Left ventricle myocardium inferior (tissue), 1 donor: ENCODE data around the gene TBCCD1. TPM values are rescaled to one million over a fixed set of nuclear protein-coding genes. Genes with fewer than 3 reads are reported as not detected.

Experiments
- DNase-seq: peaks from one replicate; pipeline ENCODE4 v3.0.0-alpha.2; 2020
- H3K27ac ChIP-seq: fragments of 200-600 bp; replicated peaks from 2 replicates; pipeline ENCODE4 v1.8.0; 2021
- H3K27me3 ChIP-seq: fragments of 200-600 bp; 2 replicates; pipeline ENCODE4 v1.8.0; 2021; ENCODE audit warnings: low read depth
- H3K36me3 ChIP-seq: fragments of 200-600 bp; 2 replicates; pipeline ENCODE4 v1.8.0; 2021
- H3K4me1 ChIP-seq: fragments of 200-600 bp; 2 replicates; pipeline ENCODE4 v1.8.0; 2021
- H3K4me3 ChIP-seq: fragments of 200-600 bp; 2 replicates; pipeline ENCODE4 v1.8.0; 2021; ENCODE audit warnings: mild to moderate bottlenecking, moderate library complexity
- H3K9me3 ChIP-seq: fragments of 200-600 bp; replicated peaks from 2 replicates; pipeline ENCODE4 v1.8.0; 2021
- CTCF ChIP-seq: fragments of 200-600 bp; IDR thresholded peaks from 2 replicates; pipeline ENCODE4 v1.8.0; 2021; ENCODE audit warnings: antibody characterized with exemption, mild to moderate bottlenecking, borderline replicate concordance
- intact Hi-C: fragments of 100-400 bp; cut with micrococcal nuclease; formaldehyde crosslinking; loops from one replicate; pipeline ENCODE4 v1.11.0; 2022
- total RNA-seq: library from RNA; stranded (reverse); fragmentation: NEBNext Ultra II Directional; extraction: Animal tissue kit (Norgen Biotek cat#: 25700); gene quantifications from one replicate; pipeline ENCODE4 v1.2.1, GENCODE V29; 2021
- donor health status: DM: no; HTN: yes; CAD: no; lungs with severe emphysema.

Gene TBCCD1
- total RNA-seq, 1 donor from 2014 or later, result 6.2 TPM

GRCh38 chr3:186520431-186520830 lies 46.7 kb downstream of the TBCCD1 start:
- H3K27me3 ChIP-seq, result peaks cover 52% of the 10 kb centered on the region

GRCh38 chr3:186519021-186519658 lies 48.0 kb downstream of the TBCCD1 start:
- Histone ChIP-seq H3K4me1 (no peaks in the 10 kb centered on the region), H3K9me3 (no peaks in the 10 kb centered on the region), H3K27me3 (peaks cover 54% of the 10 kb centered on the region), H3K36me3 (no peaks in the 10 kb centered on the region), H3K4me3 (no peak overlapping the region), H3K27ac (no peak overlapping the region)
- intact Hi-C loops, result no loop called here
- DNase-seq, result no peak
- TF ChIP-seq CTCF, result no peak

More at GRCh38 chr3:186520431-186520830, 46.7 kb downstream of the TBCCD1 start:
- intact Hi-C loops, result no loop called here
- Histone ChIP-seq H3K4me1 (no peaks in the 10 kb centered on the region), H3K9me3 (no peaks in the 10 kb centered on the region), H3K36me3 (no peaks in the 10 kb centered on the region), H3K4me3 (no peak overlapping the region), H3K27ac (no peak overlapping the region)
- no peak for DNase-seq
- no peak for TF ChIP-seq CTCF

- H3K9me3 ChIP-seq, result no peaks in the 10 kb centered on the region
- H3K4me1 ChIP-seq, result no peaks in the 10 kb centered on the region
- no peak for TF ChIP-seq CTCF
These were observed 49.9 kb downstream of the TBCCD1 start for GRCh38 chr3:186517218-186517617.

GRCh38 chr3:186516646-186517045 lies 50.5 kb downstream of the TBCCD1 start:
- no peak overlapping the region for H3K27ac ChIP-seq
- intact Hi-C loops, result no loop called here
- H3K27me3 ChIP-seq, result peaks cover 73% of the 10 kb centered on the region
- no peak for DNase-seq
- H3K4me3 ChIP-seq, result no peak overlapping the region
- H3K4me1 ChIP-seq, result no peaks in the 10 kb centered on the region
- TF ChIP-seq CTCF, result no peak
- no peaks in the 10 kb centered on the region for H3K36me3 ChIP-seq
- H3K9me3 ChIP-seq, result no peaks in the 10 kb centered on the region

More at GRCh38 chr3:186517218-186517617, 49.9 kb downstream of the TBCCD1 start:
- Histone ChIP-seq H3K27ac (no peak overlapping the region), H3K4me3 (no peak overlapping the region), H3K27me3 (peaks cover 68% of the 10 kb centered on the region), H3K36me3 (no peaks in the 10 kb centered on the region)
- intact Hi-C loops, result no loop called here
- no peak for DNase-seq

- H3K9me3 ChIP-seq, result no peaks in the 10 kb centered on the region
- no peak for TF ChIP-seq CTCF
- peaks cover 82% of the 10 kb centered on the region for H3K27me3 ChIP-seq
- H3K27ac ChIP-seq, result no peak overlapping the region
- no peaks in the 10 kb centered on the region for H3K36me3 ChIP-seq
- DNase-seq, result no peak
- no peak overlapping the region for H3K4me3 ChIP-seq
- intact Hi-C loops, result no loop called here
- H3K4me1 ChIP-seq, result no peaks in the 10 kb centered on the region
These were observed 52.0 kb downstream of the TBCCD1 start for GRCh38 chr3:186515125-186515524.
